NCI-H1436 (cell line): ENCODE results near the gene ARPP19.
"Not testable (repeated sequence)": the region's sequence is repeated elsewhere in the genome, so short reads cannot be mapped to it uniquely, and the experiment has no call there.

Experiments
- DNase-seq: peaks from one replicate; lab custom pipeline; 2025; lab: John Stamatoyannopoulos, UW

ARPP19 gene, protein sequence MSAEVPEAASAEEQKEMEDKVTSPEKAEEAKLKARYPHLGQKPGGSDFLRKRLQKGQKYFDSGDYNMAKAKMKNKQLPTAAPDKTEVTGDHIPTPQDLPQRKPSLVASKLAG

GRCh38 chr15:52568601-52569585 lies at the start of gene ARPP19:
TSS of gene ARPP19 (minus strand) at chr15:52569030. CDS start at chr15:52568892, 138 bp downstream.
- DNase-seq: peak; percentile 94

DNA sequence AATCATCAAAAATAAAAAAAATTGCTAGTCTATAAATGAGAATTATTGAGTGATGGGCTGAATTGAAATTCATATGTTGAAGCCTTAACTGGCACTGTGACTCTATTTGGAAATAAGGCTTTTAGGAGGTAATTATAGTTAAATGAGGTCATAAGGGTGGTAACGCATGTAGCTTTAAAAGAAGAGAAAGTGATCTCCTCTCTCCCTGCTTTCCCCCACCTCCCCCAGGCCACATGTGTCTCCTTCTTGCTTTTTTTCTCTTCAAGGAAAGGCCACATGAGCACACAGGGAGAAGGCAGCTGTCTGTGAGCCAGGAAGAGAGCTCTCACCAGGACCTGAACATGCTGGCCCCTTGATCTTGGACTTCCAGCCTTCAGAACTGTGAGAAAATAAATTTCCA lies 48.2 kb upstream of the ARPP19 start:
- DNase-seq: no peak

GRCh38 chr15:52615302-52615701 lies 46.5 kb upstream of the ARPP19 start:
- DNase-seq: no peak

DNA sequence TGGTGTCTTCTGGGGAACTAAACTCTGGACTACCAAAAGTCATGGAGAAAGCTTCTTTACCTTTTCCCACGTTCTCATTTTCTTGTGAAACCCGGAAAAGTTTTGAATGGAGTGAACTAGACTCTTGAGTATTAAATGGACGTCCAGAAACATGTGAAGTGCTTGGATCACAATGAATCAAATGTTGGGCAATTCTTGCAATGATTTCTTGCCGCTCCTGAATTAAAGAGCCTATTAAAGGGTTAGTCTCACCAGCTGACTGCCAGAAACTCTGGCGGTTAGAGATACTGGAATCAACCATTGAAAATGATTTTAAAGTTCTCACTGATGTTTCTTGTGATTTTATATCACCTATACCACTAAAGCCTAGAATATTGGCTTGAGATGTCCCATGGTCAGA lies 40.8 kb upstream of the ARPP19 start:
- no peak for DNase-seq

DNA sequence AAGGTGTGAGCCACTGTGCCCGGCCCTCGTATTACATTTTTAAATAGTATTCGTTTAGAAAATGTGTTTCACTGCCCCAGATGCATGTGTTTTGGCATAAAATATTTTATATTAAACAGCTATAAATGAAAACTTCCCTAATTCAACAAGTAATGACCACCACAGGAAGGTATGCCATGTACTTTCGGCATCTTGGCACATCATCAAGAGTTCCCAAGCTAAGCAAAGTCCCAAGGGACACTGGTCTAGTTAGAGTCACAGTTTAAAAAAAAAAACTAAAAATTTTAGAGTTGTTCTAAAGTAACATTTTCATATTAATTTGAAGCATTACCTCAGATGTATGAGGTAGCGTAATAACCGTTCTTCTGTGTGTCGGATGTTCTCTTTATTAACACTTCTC lies 15.6 kb upstream of the ARPP19 start:
- DNase-seq: no peak

DNA sequence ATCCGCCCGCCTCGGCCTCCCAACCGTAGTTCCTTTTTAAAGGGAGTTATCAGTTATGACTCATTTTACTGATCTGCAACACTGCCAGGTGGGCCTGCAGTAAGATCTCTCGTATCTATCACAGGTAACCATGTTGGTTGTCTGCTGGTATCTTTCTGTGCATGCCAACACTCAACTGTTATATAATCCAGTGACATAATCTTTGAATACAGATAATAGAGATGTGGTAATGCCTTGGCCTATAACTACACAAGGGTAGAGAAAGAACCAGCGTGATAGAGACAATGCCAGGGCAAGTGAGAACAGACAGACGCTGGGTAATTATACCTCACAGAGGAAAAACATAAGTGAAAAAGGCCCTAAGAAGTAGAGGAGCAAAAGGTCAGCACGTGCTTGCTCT lies 11.0 kb upstream of the ARPP19 start:
- no peak for DNase-seq

DNA sequence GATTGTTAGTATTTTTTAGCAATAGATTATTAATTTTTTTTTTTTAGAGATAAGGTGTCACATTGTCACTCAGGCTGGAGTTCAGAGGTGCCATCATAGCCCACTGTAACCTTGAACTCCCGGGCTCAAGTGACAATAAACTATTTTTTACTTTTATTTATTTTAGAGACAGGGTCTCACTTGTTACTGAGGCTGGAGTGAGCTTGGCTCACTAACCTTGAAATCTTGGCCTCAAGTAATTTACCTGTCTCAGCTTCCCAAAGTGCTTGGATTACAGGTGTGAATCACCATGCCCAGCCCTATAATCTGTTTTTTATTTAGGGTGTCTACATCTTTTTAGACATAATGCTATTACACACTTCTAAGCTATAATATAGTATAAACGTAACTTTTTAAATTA lies 7.9 kb upstream of the ARPP19 start:
- DNase-seq: no peak

- not testable (repeated sequence) for DNase-seq
Observed at GRCh38 chr15:52575573-52575972, 6.7 kb upstream of the ARPP19 start.

DNA sequence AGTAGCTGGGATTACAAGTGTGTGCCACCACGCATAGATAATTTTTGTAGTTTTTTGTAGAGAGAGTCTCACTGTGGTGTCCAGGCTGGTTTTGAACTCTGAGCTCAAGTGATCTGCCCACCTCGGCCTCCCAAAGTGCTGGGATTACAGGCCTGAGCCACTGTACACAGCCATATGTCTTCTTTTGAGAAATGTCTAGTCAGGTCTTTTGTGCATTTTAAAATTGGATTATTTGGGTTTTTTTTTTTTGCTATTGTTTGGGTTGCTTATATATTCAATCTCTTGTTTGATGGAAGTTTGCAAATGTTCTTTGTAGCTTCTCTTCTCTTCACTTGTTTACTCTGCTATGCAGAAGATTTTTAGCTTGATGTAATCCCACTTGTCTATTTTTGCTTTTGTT lies 6.2 kb upstream of the ARPP19 start:
- no peak for DNase-seq

GRCh38 chr15:52574623-52575022 lies 5.8 kb upstream of the ARPP19 start:
- DNase-seq: not testable (repeated sequence)

DNA sequence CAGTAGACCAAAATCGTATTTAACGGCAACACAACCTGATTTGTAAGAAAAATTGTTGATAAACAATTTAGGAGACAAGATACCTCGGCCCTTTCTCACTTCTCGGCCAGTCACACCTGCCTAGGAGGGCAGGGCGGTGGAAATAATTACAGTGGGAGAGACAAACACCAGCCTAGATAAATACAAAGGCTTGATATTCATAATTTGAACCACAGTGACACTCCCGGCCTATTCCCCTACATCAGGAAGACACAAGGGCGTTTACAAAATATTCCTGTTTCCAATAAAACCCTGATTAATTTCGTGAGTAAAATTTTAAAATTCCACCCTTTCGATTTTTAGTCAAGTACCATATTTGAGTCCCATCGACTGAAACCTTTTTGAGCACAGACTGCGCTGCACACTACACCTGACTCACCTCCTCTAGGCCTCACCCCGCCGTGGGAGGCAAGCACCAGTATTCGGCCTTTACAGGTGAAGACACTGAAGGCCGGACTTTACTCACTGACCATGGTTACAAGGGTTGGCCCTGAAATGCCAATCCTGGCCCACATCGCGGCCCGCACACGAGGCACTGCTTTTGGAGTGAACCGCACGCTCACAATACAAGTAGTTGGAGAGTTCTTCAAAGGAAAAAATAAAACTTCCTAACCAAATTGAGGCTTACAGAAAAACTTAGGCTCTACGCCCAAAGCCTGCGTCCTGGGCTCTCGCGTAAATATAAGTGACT lies 794 bp downstream of the ARPP19 start:
- DNase-seq: peak; percentile 29

- no peak for DNase-seq
Observed at GRCh38 chr15:52566889-52567288, 1.9 kb downstream of the ARPP19 start.

DNA sequence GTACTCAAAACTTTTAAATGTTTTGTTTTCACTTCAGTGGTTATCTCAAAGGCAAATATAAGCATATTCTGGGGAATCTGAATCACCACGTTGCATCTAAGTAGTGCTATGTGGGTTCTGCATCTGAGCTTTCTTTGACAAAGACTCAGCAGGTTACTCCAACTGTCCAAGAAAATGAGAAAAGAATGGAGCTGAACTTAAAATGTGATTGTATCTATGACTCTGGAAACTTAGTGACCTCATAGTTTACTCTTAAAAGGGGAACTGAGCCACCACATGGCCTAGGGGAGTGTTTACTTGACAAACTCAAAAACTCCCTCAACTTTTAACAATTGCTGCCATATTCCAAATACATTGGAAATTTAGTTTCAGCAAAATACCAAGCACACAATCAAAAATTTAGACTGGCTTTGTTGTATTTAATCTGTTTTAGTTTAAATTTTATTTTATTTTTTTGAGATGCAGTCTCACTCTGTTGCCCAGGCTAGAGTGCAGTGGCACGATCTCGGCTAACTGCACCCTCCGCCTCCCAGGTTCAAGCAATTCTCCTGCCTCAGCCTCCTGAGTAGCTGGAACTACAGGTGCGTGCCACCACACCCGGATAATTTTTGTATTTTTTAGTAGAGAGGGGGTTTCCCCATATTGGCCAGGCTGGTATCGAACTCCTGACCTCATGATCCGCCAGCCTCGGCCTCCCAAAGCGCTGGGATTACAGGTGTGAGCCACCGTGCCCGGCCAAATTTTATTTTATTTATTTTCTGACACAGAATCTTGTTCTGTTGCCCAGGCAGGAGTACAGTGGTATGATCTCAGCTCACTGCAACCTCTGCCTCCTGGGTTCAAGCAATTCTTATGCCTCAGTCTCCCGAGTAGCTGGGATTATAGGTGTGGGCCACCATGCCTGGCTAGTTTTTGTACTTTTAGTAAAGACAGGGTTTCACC lies 3.1 kb downstream of the ARPP19 start:
- not testable (repeated sequence) for DNase-seq

- DNase-seq: no peak
Observed at GRCh38 chr15:52563501-52564060, 5.2 kb downstream of the ARPP19 start.

DNA sequence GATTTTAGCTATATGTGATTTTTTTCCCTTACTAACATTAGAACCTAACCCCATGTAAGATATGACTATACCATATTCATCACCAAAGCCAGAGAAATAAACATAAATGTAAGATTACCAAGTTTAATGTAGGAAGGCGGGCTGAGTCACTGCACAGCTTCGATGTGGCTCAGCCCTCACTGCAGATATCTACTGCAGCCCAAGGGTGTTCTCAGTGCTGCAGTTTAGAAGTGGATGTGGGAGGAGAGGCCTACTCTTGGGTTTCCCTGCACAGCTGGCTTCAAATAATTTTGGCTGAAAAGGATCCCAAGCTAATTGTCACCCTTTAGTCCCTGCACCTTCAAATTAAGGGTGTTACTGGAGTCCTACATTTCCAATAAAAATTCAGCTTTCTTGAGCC lies 9.3 kb downstream of the ARPP19 start:
- no peak for DNase-seq

- DNase-seq: no peak
Observed at GRCh38 chr15:52559022-52559421, 9.8 kb downstream of the ARPP19 start.

GRCh38 chr15:52558196-52558595 lies 10.6 kb downstream of the ARPP19 start:
- no peak for DNase-seq

DNA sequence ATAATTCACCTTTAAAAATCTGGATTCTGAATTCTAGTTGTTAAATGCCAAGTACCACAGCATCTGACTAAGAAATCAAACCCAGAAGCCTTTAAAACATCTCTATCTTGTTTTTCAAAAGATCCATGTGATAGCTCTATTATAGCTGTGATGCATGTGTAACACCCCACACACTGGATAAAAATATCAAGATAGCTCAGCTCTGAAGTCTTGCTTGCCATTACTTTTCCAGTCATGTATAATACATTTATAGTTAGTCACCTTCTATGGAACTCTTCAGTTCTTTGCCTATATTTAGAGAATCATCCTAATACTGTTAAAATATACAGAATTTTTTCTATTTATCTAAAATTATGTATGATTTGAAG lies 11.6 kb downstream of the ARPP19 start:
- DNase-seq: no peak

GRCh38 chr15:52556524-52557273 lies 12.1 kb downstream of the ARPP19 start:
- DNase-seq: no peak

DNA sequence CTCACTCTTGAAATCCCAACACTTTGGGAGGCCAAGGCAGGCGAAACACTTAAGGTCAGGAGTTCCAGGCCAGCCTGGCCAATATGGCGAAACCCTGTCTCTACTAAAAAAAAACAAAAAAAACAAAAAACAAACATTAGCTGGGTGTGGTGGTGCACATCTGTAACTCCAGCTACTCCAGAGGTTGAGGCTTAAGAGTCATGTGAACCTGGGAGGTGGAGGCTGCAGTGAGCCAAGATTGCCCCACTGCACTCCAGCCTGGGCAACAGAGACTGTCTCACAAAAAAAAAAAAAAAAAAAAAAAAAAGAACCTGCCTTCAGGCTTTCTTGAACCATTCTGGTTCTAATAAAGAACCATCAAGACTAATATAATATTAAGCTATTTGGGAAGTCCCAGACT lies 16.5 kb downstream of the ARPP19 start:
- DNase-seq: no peak

DNA sequence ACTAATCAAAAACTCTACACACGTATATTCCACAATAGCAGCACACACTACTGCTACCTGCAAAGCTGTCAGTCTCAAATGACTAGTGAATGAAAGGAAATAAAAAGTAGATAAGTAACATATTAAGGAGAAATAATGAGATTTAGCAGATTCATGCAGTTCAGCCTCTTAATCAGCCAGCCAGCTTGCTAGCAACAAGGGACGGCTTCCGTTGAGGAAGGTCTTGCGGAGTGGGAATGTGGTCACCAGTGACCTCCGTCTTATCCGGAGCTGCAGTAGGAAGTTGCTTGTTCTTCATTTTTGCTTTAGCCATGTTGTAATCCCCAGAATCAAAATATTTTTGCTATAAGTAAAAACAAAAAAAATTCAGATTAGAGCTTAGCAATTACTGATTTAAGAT lies 17.1 kb downstream of the ARPP19 start:
- no peak for DNase-seq
